Bronchial epithelial cell (primary cell): ENCODE results near the gene GPR84. TPM values are rescaled to one million over a fixed set of nuclear protein-coding genes. Genes with fewer than 3 reads are reported as not detected.
"Not testable (repeated sequence)": the region's sequence is repeated elsewhere in the genome, so short reads cannot be mapped to it uniquely, and the experiment has no call there.

ENCODE experiments used
- DNase-seq: peaks from one replicate; pipeline ENCODE4 v3.0.0-alpha.2; 2010; ENCODE audit warnings: low read depth
- FAIRE-seq: peaks from 2 replicates; lab custom pipeline; 2011; peaks lifted over from hg19 to GRCh38; lab: Jason Lieb, UNC
- H3K27me3 ChIP-seq: 2 replicates; pipeline ENCODE4 v1.5.1; 2011; ENCODE audit warnings: low read length; ENCODE audit not compliant: control insufficient read depth, insufficient read depth
- H3K36me3 ChIP-seq: 2 replicates; pipeline ENCODE4 v1.5.1; 2011; ENCODE audit warnings: low read length; ENCODE audit not compliant: control insufficient read depth, insufficient read depth
- H3K4me3 ChIP-seq: 2 replicates; pipeline ENCODE4 v1.5.1; 2011; ENCODE audit warnings: mild to moderate bottlenecking, low read depth, low read length, control low read depth
- total RNA-seq: library from RNA; depleted of rRNA; stranded (reverse); fragments of >200 nt; gene quantifications from 2 replicates; pipeline ENCODE4 v1.2.1, GENCODE V29; 2014
- TF ChIP-seq, protein P1 (sequence below): IDR thresholded peaks from 2 replicates; pipeline ENCODE4 v1.5.1; 2011; ENCODE audit warnings: mild to moderate bottlenecking, moderate library complexity, low read length, control low read depth, inconsistent platforms; ENCODE audit not compliant: insufficient read depth, severe bottlenecking

Gene GPR84
- total RNA-seq, 1 donor from 2014 or later: not detected

DNA sequence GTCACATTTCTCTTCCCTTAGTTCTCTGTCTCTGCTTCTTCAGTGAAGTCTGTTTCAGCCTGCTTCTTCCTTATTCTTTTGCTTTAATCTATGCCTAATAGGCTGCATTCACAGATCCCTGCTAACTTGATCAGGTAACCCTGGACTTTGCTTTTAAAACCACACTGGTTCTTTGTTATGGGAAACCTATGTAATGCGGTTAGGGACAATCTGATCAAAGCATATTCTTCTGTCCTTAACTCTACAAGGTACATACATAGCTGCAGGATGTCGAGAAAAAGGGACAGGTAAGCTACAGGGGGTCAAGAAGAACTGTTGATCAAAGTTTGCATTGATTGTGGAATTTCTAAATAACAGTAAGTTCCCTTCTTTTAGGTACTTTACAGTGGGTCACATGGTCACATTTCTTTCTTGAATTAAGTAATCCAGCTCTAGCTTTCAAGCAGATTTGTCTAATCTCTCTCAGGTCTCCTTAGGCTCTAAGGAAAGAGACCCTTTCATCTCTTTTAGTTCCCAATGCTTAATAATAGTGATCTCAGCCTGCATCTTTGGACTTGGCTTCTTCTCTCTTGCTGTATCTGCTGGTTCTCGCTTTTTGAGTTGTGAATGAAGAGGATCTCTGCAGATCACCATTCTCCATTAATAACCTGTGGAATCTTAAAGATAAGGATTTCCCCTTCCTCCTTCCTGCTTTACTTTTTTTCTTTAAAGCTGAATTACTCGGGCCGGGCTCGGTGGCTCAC is 35.5 kb downstream of the GPR84 start:
- TF ChIP-seq, protein P1, sequence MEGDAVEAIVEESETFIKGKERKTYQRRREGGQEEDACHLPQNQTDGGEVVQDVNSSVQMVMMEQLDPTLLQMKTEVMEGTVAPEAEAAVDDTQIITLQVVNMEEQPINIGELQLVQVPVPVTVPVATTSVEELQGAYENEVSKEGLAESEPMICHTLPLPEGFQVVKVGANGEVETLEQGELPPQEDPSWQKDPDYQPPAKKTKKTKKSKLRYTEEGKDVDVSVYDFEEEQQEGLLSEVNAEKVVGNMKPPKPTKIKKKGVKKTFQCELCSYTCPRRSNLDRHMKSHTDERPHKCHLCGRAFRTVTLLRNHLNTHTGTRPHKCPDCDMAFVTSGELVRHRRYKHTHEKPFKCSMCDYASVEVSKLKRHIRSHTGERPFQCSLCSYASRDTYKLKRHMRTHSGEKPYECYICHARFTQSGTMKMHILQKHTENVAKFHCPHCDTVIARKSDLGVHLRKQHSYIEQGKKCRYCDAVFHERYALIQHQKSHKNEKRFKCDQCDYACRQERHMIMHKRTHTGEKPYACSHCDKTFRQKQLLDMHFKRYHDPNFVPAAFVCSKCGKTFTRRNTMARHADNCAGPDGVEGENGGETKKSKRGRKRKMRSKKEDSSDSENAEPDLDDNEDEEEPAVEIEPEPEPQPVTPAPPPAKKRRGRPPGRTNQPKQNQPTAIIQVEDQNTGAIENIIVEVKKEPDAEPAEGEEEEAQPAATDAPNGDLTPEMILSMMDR: no peak
- H3K36me3 ChIP-seq: peaks cover 1% of the 10 kb centered on the region
- H3K27me3 ChIP-seq: no peaks in the 10 kb centered on the region
- no peak for DNase-seq
- FAIRE-seq: no peak
- no peak overlapping the region for H3K4me3 ChIP-seq

DNA sequence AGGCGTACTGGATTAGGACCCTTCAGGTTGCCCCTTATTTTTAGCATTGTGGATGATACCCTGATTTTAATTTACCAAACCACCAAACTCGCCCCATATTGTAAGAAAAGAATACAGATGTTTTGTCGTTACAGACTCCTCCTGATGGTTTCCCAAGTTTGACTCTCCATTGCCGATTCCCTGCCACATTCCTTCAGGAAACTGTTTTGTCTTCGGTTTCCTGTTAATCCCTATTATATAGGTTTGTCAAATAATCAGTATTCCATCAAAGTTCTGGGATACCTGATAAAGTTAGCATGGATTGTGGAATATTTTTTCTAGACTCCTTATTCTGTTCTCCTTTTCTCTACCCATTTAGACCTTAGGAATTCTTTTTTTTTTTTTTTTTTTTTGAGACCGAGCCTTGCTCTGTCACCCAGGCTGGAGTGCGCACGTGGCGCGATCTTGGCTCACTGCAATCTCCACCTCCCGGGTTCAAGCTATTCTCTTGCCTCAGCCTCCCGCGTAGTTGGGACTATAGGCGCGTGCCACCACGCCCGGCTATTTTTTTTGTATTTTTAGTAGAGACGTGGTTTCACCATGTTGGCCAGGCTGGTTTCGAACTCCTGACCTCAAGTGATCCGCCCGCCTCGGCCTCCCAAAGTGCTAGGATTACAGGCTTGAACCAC is 38.7 kb downstream of the GPR84 start:
- not testable (repeated sequence) for H3K27me3 ChIP-seq, DNase-seq, FAIRE-seq, H3K36me3 ChIP-seq
- peak overlapping the region; percentile 71 for H3K4me3 ChIP-seq

DNA sequence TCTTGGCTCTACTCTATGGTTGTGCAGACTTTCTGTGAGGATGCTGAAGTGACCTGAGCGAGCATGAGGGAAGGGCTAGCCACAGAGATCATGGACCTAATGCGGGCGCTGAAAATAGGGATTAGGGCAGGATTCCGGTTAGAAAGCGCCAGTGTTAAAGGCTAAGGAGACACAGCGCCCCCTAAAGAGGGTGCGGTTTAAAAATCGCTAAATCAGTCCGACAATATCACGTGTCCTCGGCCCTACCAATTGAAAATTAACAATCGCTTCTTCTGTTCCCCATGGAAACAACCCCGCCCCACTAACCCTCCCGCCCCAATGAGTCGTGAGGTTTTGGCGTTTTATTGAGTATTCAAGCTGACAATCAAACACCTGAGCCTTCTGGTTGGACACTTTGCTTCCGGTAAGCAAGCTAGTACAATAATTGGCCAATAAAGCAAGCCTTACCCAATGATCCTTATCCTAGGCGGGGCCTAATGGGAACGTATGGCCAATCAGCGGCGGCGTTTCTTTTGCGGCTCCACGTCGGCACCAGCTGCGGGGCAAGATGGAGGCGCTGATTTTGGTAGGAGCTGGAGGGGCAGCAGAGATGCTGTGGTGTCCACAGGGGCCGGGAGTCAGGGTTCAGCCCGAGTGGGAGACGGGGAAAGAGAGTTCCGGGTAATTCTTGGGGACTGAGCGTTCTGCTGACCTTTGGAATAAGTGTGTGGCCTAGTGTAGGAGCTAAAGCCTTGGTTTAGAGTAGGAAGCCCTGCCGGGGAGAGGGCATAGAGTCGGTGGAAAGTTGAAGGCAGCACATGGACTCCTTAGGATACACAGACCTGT is 39.5 kb downstream of the GPR84 start, which contains the start of gene COPZ1:
TSS of gene COPZ1 (plus strand) at position 515 of the 825 bp plus-strand sequence. CDS start at position 548, 33 bp downstream.
- H3K27me3 ChIP-seq: no peaks in the 10 kb centered on the region
- peak within 1 kb of the TSS; percentile 71 for H3K4me3 ChIP-seq
- TF ChIP-seq, protein P1: peak; percentile 83
- FAIRE-seq (no peak), DNase-seq (peak; percentile 99)
- H3K36me3 ChIP-seq: no peaks in the 10 kb centered on the region

DNA sequence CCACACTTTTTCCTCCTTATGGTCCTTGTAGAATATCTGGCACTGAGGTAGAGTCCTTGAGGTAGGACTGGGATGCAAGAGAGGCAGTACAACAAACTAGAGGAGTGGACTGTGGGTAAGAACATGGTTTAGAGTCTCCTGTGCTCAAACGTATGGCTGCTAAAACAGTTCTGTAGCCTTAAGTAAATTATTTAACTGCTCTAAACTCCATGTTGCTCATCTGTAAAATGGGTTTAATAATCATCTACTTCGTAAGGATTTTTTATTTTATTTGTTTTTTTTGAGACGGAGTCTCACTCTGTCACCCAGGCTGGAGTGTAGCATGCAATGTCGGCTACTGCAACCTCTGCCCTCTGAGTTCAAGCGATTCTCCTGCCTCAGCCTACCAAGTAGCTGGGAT is 42.9 kb downstream of the GPR84 start:
- Histone ChIP-seq H3K4me3 (no peak overlapping the region), H3K27me3 (no peaks in the 10 kb centered on the region), H3K36me3 (no peaks in the 10 kb centered on the region)
- FAIRE-seq (no peak), DNase-seq (no peak)
- TF ChIP-seq, protein P1: no peak

Other genes with a start within 250 kb of the GPR84 start
- 36.1 and 48.5 TPM in 2 replicates for gene SMUG1, start 175.5 kb downstream of the GPR84 start, total RNA-seq
- 13.2 and 16.0 TPM in 2 replicates for gene CBX5, start 84.4 kb downstream of the GPR84 start, total RNA-seq
- gene HNRNPA1, start 83.8 kb downstream of the GPR84 start, total RNA-seq: 329 and 428 TPM in 2 replicates
- gene NFE2, start 63.5 kb downstream of the GPR84 start, total RNA-seq: not detected in 2 replicates
- gene COPZ1, start 39.4 kb downstream of the GPR84 start, total RNA-seq: 89.5 and 118 TPM in 2 replicates
- gene ZNF385A, start 20.2 kb upstream of the GPR84 start, total RNA-seq: 5.3 and 7.6 TPM in 2 replicates
- 53.5 and 98.5 TPM in 2 replicates for gene ITGA5, start 54.8 kb upstream of the GPR84 start, total RNA-seq
- gene GTSF1, start 109.1 kb upstream of the GPR84 start, total RNA-seq: not detected in 2 replicates
- gene NCKAP1L, start 133.3 kb upstream of the GPR84 start, total RNA-seq: not detected in 2 replicates
- not detected in 2 replicates for gene PDE1B, start 185.1 kb upstream of the GPR84 start, total RNA-seq
- gene PPP1R1A, start 224.2 kb upstream of the GPR84 start, total RNA-seq: not detected in 2 replicates